HG03378 (cell line): ENCODE measurements around the gene OR8A1.
"Not testable (repeated sequence)": the region's sequence is repeated elsewhere in the genome, so short reads cannot be mapped to it uniquely, and the experiment has no call there.

Experiments used
- ATAC-seq: cut with Tn5 transposase; IDR thresholded peaks from one replicate; pipeline ENCODE4 v1.9.1; 2021; ENCODE audit warnings: mild to moderate bottlenecking, moderate library complexity; ENCODE audit not compliant: unreplicated experiment

OR8A1 gene

DNA sequence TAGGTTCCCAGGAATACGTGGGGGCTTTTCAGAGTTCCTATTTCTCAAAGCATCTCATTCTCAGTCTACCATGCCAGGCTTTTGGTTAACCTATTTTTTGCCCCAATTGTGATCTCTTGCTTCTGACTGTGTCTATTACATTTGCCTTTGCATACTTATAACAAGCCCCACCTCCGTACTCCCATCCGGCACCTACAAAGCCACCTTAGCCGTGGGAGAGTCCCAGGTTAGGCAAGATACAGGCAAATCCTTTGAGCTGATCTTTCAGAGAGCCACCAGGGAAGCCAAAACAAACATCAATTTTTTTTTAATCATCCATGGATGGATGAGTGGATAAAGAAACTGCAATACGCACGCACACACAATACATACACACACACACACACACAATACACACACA is 22.8 kb downstream of the OR8A1 start:
- no peak for ATAC-seq

- ATAC-seq: no peak
Observed at GRCh38 chr11:124595302-124595701, 25.5 kb downstream of the OR8A1 start.

DNA sequence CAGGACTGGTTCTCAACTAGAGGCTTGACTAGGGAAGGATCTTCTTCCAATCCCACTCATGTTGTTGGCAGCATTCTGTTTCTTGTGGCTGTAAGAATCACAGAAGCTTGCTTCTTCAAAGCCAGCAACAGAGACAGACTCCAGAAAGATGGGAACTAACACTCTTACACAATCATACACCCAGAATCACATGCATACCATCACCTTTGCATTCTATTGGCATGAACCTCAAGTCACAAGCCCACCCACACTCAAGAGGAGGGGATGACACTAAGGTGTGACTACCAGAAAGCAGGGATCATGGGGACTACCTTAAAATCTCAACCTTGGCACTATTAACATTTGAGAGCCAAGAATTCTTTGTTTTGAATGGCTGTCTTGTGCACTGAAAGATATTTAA is 27.8 kb downstream of the OR8A1 start:
- no peak for ATAC-seq

- no peak for ATAC-seq
Observed at GRCh38 chr11:124600621-124601320, 31.0 kb downstream of the OR8A1 start.

GRCh38 chr11:124602193-124602592 is 32.4 kb downstream of the OR8A1 start:
- ATAC-seq: no peak

GRCh38 chr11:124602723-124603122 is 32.9 kb downstream of the OR8A1 start:
- not testable (repeated sequence) for ATAC-seq

GRCh38 chr11:124605719-124606118 is 35.9 kb downstream of the OR8A1 start:
- no peak for ATAC-seq

GRCh38 chr11:124608147-124608546 is 38.4 kb downstream of the OR8A1 start:
- no peak for ATAC-seq

DNA sequence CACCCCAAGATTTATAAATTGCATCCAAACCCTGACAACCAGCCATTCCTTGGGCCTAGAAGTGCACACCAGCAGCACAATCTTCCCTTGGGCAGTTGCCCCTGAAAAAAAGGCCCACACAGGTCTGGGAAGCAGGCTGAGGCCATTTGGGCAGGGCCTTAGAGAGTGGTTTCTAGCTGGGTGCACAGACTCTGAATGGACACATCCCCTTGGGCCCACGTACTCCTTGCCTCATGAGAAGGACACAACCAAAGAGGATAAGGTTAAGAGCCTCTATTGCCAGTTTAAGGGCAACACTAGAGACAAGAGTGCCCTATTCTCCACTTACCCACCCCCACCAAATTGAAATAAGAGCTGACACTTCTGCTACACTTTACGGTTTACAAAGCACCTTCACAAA is 40.5 kb downstream of the OR8A1 start:
- no peak for ATAC-seq

GRCh38 chr11:124611064-124611463 is 41.3 kb downstream of the OR8A1 start, which contains the start of gene PANX3:
PANX3 (plus strand) TSS chr11:124611428; CDS start chr11:124611557, 129 bp downstream.
- ATAC-seq: no peak

- no peak for ATAC-seq
Observed at GRCh38 chr11:124612045-124612444, 42.2 kb downstream of the OR8A1 start.

- no peak for ATAC-seq
Observed at GRCh38 chr11:124612567-124613246, 42.9 kb downstream of the OR8A1 start.

DNA sequence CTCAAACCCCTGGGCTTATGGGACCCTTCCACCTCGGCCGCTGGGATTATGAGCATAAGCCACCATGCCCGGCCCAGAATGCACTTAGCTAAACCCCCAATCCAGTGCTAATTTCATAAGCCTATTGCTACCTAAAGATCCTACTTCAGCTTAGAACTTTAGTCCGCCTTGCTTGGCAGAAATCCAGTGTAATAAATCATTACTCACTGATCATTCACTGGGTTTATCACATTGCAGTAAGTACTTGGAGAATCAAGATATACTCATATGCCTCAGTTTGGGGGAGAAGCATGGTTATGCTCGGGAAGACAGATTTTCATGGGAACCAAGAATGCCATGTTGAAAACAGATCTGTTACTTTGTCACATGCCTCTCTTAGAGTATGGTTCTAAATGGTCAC is 49.1 kb downstream of the OR8A1 start:
- ATAC-seq: no peak
